ENCODE data around the gene LTF. TPM values are rescaled to one million over a fixed set of nuclear protein-coding genes. Genes with fewer than 3 reads are reported as not detected.

Gene LTF
- total and polyA plus RNA-seq, 9 of the 15 experiments (the other 6 are each of a cell fraction or from before 2014, with no cell fraction given), result 0.07 TPM; not detected in 8

GRCh38 chr3:46449755-46450552, 14.8 kb downstream of the LTF start:
- ATAC-seq (peak; percentile 82), DNase-seq (ENCODE audit: extremely low read depth in 1 of 4, low spot score in 3 of 4) (peak; percentile 51 to 75 (median 69)), FAIRE-seq (peak; percentile 83)
- in situ Hi-C loops (cut with MboI), result no loop called here
- peaks cover 42 to 66% of the 10 kb centered on the region in 2 experiments for H3K27me3 ChIP-seq (ENCODE audit: control insufficient read depth in 2 of 2, insufficient read depth in 2 of 2, low read length in 2 of 2)
- no peak overlapping the region; a peak in 1 of 4 replicates for H3K9ac ChIP-seq (ENCODE audit: insufficient read depth in 1 of 2, low read depth in 2 of 2, low read length in 2 of 2)
- 5% methylated on average over 14 of the region's 14 CpGs for WGBS (ENCODE audit: insufficient coverage, low coverage, missing lambda C conversion rate)
- no peaks in the 10 kb centered on the region for H4K20me1 ChIP-seq (replicated peaks; ENCODE audit: control insufficient read depth, insufficient read depth, low read length)
- ChIA-PET CTCF (ENCODE audit: low intra/inter-chr PET ratio) (interaction anchor here (0.5 to 1.5 kb wide), 4 partner anchors 15 to 1092 kb away, joined by 3 to 4 read pairs (median 3); partner anchors contain the start of gene LTF), POLR2A (interaction anchor here (0.6 to 1.6 kb wide), 5 partner anchors 12 to 246 kb away, joined by 3 to 5 read pairs (median 3); no protein-coding TSS in a partner anchor)
- intact Hi-C loops (cut with micrococcal nuclease), result no loop called here
- no peak overlapping the region for H3K4me2 ChIP-seq (ENCODE audit: insufficient read depth, low read length)
- H3K27ac ChIP-seq (ENCODE audit: extremely low read depth, low read depth, low read length), result no peak overlapping the region
- H3K36me3 ChIP-seq (ENCODE audit: control insufficient read depth, insufficient read depth, low read length), result no peaks in the 10 kb centered on the region
- H3K4me3 ChIP-seq, result no peak overlapping the region
- H3K79me2 ChIP-seq (ENCODE audit: control insufficient read depth, insufficient read depth, low read length), result no peaks in the 10 kb centered on the region
- no peak overlapping the region for H2AFZ ChIP-seq (ENCODE audit: low read depth, low read length)
- BruUV-seq (replicated peaks), result no TSS peak
- no peaks in the 10 kb centered on the region for H3K9me1 ChIP-seq (ENCODE audit: control insufficient read depth, insufficient read depth, low read length)
- H3K9me3 ChIP-seq (replicated peaks; ENCODE audit: control insufficient read depth, insufficient read depth, low read depth, low read length), result no peaks in the 10 kb centered on the region
- H3K4me1 ChIP-seq (replicated peaks in 1 of 2; ENCODE audit: control insufficient read depth in 2 of 2, insufficient read depth in 2 of 2, low read length in 2 of 2), result peaks cover 0 to 3% of the 10 kb centered on the region in 2 experiments; a peak in 1 of 5 replicates
- TF ChIP-seq TRIM24 (IDR thresholded peaks at IDR 0.05) (no peak), SRSF7 (optimal IDR thresholded peaks at IDR 0.05; ENCODE audit: low read depth, low read length) (no peak), ZKSCAN1 (IDR thresholded peaks at IDR 0.05; ENCODE audit: low read depth, low read length) (no peak), YY1 (IDR thresholded peaks at IDR 0.05; ENCODE audit: borderline replicate concordance in 1 of 3, control insufficient read depth in 1 of 3, extremely low read depth in 1 of 3, insufficient read depth in 3 of 3, insufficient read length in 1 of 3, insufficient replicate concordance in 2 of 3, low read depth in 1 of 3, low read length in 2 of 3) (peak in 1 of 3 experiments; percentile 8), CHD2 (IDR thresholded peaks at IDR 0.05; ENCODE audit: low read depth, low read length) (no peak), PRMT5 (CRISPR knock-in tag; IDR thresholded peaks at IDR 0.05) (no peak), DPF2 (IDR thresholded peaks at IDR 0.05) (no peak), NR1H2 (CRISPR knock-in tag; IDR thresholded peaks at IDR 0.05) (no peak), KDM4B (IDR thresholded peaks at IDR 0.05; ENCODE audit: borderline replicate concordance in 2 of 2, low read depth in 1 of 2) (no peak), MITF (IDR thresholded peaks at IDR 0.05) (no peak)
- TF ChIP-seq, protein P1, sequence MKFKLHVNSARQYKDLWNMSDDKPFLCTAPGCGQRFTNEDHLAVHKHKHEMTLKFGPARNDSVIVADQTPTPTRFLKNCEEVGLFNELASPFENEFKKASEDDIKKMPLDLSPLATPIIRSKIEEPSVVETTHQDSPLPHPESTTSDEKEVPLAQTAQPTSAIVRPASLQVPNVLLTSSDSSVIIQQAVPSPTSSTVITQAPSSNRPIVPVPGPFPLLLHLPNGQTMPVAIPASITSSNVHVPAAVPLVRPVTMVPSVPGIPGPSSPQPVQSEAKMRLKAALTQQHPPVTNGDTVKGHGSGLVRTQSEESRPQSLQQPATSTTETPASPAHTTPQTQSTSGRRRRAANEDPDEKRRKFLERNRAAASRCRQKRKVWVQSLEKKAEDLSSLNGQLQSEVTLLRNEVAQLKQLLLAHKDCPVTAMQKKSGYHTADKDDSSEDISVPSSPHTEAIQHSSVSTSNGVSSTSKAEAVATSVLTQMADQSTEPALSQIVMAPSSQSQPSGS (CRISPR knock-in tag; IDR thresholded peaks at IDR 0.05), result no peak
- TF ChIP-seq, protein P2, sequence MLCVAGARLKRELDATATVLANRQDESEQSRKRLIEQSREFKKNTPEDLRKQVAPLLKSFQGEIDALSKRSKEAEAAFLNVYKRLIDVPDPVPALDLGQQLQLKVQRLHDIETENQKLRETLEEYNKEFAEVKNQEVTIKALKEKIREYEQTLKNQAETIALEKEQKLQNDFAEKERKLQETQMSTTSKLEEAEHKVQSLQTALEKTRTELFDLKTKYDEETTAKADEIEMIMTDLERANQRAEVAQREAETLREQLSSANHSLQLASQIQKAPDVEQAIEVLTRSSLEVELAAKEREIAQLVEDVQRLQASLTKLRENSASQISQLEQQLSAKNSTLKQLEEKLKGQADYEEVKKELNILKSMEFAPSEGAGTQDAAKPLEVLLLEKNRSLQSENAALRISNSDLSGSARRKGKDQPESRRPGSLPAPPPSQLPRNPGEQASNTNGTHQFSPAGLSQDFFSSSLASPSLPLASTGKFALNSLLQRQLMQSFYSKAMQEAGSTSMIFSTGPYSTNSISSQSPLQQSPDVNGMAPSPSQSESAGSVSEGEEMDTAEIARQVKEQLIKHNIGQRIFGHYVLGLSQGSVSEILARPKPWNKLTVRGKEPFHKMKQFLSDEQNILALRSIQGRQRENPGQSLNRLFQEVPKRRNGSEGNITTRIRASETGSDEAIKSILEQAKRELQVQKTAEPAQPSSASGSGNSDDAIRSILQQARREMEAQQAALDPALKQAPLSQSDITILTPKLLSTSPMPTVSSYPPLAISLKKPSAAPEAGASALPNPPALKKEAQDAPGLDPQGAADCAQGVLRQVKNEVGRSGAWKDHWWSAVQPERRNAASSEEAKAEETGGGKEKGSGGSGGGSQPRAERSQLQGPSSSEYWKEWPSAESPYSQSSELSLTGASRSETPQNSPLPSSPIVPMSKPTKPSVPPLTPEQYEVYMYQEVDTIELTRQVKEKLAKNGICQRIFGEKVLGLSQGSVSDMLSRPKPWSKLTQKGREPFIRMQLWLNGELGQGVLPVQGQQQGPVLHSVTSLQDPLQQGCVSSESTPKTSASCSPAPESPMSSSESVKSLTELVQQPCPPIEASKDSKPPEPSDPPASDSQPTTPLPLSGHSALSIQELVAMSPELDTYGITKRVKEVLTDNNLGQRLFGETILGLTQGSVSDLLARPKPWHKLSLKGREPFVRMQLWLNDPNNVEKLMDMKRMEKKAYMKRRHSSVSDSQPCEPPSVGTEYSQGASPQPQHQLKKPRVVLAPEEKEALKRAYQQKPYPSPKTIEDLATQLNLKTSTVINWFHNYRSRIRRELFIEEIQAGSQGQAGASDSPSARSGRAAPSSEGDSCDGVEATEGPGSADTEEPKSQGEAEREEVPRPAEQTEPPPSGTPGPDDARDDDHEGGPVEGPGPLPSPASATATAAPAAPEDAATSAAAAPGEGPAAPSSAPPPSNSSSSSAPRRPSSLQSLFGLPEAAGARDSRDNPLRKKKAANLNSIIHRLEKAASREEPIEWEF (CRISPR knock-in tag; IDR thresholded peaks at IDR 0.05), result no peak

All from K562 (cell line).